Heart left ventricle (tissue), 13 donors: Measurements from ENCODE around the gene PIK3CA.

Experiments
- POLR2A ChIP-seq, 2 donors: fragments of 450-650 bp; IDR thresholded peaks; one replicate each; pipeline ENCODE4 v1.6.1; 2017; ENCODE audit warnings: antibody characterized with exemption in 2 of 2, mild to moderate bottlenecking in 2 of 2, moderate library complexity in 2 of 2
- TF ChIP-seq, protein P1 (sequence below), 12 donors: fragments of 200-600 bp; sonication (generic) in 4 of 12; IDR thresholded peaks; one replicate each; pipeline versions ENCODE4 v1.5.0 to v1.8.0; 2018 to 2022; ENCODE audit warnings: antibody characterized with exemption in 12 of 12, mild to moderate bottlenecking in 5 of 12
- donor health status: ischemic (EF 13 %, LVEDD 7.1; RV severe dilation, severe dysfunction).
- donor health status: DM: no; HTN: yes; CAD: no.
- donor health status: DM: no; HTN: no; CAD: no.
- donor health status: ischemic (EF 25% LVEDD 6.9; RV normal size, moderate dysfunction).
- donor health status: ischemic (EF 25% LVEDD 5.7; RV mildly dilated, moderate dysfunction).
- donor health status: ischemic (EF 35%, LVEDD 5.7; RV mildly dilated, moderate dysfunction).
- donor health status: nonischemic (EF 11% LVEDD 7.7; RV severe dilation, severe dysfunction).
- donor health status: DM: yes; HTN: yes; CAD: no.
- donor health status: PGD.
- donor health status: ischemic (EF 29% LVEDD 5.4; RV normal size, mild dysfunction).
- donor health status: nonischemic (EF 23%, LVEDD 6.1; RV moderate dilation, normal function).

GRCh38 chr3:179227349-179227748 is 79.2 kb downstream of the PIK3CA start:
- TF ChIP-seq, protein P1, sequence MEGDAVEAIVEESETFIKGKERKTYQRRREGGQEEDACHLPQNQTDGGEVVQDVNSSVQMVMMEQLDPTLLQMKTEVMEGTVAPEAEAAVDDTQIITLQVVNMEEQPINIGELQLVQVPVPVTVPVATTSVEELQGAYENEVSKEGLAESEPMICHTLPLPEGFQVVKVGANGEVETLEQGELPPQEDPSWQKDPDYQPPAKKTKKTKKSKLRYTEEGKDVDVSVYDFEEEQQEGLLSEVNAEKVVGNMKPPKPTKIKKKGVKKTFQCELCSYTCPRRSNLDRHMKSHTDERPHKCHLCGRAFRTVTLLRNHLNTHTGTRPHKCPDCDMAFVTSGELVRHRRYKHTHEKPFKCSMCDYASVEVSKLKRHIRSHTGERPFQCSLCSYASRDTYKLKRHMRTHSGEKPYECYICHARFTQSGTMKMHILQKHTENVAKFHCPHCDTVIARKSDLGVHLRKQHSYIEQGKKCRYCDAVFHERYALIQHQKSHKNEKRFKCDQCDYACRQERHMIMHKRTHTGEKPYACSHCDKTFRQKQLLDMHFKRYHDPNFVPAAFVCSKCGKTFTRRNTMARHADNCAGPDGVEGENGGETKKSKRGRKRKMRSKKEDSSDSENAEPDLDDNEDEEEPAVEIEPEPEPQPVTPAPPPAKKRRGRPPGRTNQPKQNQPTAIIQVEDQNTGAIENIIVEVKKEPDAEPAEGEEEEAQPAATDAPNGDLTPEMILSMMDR (IDR thresholded peaks at IDR 0.05): no peak
- TF ChIP-seq POLR2A (IDR thresholded peaks at IDR 0.05): no peak
